ENCODE measurements around the gene ANXA11.

DNA sequence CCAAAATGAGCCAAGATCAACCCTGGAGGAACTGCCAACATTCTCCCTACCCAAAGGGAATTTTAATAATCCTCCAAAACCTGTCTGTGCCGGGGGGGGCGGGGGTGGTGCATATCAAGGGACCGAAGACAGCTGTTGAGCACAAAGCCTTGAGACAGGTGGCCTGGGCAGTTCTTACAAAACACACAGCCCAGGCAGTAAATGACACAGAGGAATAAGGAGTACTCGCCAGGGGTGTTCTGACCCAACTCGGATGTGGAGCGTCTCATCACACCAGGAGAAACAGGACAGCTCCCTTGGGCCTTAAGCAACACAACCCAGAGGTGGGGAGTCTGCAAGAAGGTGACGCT lies 37.2 kb downstream of the ANXA11 start:
- TF ChIP-seq, protein P1, sequence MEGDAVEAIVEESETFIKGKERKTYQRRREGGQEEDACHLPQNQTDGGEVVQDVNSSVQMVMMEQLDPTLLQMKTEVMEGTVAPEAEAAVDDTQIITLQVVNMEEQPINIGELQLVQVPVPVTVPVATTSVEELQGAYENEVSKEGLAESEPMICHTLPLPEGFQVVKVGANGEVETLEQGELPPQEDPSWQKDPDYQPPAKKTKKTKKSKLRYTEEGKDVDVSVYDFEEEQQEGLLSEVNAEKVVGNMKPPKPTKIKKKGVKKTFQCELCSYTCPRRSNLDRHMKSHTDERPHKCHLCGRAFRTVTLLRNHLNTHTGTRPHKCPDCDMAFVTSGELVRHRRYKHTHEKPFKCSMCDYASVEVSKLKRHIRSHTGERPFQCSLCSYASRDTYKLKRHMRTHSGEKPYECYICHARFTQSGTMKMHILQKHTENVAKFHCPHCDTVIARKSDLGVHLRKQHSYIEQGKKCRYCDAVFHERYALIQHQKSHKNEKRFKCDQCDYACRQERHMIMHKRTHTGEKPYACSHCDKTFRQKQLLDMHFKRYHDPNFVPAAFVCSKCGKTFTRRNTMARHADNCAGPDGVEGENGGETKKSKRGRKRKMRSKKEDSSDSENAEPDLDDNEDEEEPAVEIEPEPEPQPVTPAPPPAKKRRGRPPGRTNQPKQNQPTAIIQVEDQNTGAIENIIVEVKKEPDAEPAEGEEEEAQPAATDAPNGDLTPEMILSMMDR (IDR thresholded peaks at IDR 0.05): no peak
- TF ChIP-seq POLR2A (IDR thresholded peaks at IDR 0.05) (no peak), EP300 (IDR thresholded peaks at IDR 0.05) (no peak)

Data from stomach (tissue), 4 donors.